Right forelimb (tissue), 1 donor: ENCODE data around the gene SSR4.

ENCODE experiments used
- DNase-seq: peaks from one replicate; pipeline ENCODE4 v3.0.0-alpha.2; 2018

SSR4 gene

GRCh38 chrX:153769865-153770600, 24.4 kb upstream of the SSR4 start:
- no peak for DNase-seq

GRCh38 chrX:153770601-153771414, 23.7 kb upstream of the SSR4 start:
- no peak for DNase-seq

GRCh38 chrX:153771415-153772315, 22.8 kb upstream of the SSR4 start:
- no peak for DNase-seq

GRCh38 chrX:153772316-153773217, 21.9 kb upstream of the SSR4 start:
- no peak for DNase-seq

GRCh38 chrX:153773218-153773611, 21.3 kb upstream of the SSR4 start:
- DNase-seq: no peak

DNA sequence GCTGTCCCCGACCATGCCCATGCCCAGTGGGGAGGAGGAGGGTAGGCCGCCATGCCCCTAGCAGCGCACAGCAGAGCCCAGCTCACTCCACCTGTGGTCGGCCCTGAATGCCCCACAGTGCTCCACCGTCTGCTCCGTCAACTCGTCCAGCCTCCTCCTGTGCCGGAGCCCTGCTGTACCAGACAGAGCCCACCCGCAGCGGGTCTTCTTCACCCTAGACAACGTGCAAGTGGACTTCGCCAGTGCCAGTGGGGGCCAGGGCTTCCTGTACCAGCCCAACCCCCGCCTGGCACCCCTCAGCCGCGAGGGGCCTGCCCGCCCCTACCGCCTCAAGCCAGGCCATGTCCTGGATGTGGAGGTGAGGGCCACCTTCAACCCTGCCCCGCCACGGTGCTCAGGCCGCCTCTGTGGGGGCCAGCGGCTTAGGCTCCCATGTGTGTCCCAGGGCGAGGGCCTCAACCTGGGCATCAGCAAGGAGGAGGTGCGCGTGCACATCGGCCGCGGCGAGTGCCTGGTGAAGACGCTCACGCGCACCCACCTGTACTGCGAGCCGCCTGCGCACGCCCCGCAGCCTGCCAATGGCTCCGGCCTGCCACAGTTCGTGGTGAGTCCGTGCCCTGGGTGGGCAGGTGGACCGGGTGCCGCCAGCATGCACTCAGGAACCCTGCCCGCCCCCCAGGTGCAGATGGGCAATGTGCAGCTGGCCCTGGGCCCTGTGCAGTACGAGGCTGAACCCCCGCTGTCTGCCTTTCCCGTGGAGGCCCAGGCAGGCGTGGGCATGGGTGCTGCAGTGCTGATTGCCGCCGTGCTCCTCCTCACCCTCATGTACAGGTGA, 20.5 kb upstream of the SSR4 start:
- no peak for DNase-seq

DNA sequence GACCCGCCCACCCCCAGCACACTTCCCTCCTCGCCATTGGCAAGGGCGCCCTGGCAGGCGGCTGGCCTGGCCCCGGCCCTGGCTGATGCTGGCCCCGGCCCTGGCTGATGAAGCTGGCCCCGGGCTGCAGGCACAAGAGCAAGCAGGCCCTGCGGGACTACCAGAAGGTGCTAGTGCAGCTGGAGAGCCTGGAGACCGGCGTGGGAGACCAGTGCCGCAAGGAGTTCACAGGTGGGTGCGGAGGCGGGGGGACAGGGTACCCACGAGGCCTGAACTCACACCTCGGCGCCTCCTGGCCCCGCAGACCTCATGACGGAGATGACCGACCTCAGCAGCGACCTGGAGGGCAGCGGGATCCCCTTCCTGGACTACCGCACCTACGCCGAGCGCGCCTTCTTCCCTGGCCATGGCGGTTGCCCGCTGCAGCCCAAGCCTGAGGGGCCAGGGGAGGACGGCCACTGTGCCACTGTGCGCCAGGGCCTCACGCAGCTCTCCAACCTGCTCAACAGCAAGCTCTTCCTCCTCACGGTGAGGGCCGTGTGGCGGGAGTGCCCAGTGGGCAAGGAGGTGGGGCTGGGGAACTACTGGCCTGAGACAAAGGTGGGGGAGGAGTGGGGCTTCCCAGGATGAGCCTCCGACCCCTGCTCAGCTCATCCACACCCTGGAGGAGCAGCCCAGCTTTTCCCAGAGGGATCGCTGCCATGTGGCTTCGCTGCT, 19.7 kb upstream of the SSR4 start:
- no peak for DNase-seq

DNA sequence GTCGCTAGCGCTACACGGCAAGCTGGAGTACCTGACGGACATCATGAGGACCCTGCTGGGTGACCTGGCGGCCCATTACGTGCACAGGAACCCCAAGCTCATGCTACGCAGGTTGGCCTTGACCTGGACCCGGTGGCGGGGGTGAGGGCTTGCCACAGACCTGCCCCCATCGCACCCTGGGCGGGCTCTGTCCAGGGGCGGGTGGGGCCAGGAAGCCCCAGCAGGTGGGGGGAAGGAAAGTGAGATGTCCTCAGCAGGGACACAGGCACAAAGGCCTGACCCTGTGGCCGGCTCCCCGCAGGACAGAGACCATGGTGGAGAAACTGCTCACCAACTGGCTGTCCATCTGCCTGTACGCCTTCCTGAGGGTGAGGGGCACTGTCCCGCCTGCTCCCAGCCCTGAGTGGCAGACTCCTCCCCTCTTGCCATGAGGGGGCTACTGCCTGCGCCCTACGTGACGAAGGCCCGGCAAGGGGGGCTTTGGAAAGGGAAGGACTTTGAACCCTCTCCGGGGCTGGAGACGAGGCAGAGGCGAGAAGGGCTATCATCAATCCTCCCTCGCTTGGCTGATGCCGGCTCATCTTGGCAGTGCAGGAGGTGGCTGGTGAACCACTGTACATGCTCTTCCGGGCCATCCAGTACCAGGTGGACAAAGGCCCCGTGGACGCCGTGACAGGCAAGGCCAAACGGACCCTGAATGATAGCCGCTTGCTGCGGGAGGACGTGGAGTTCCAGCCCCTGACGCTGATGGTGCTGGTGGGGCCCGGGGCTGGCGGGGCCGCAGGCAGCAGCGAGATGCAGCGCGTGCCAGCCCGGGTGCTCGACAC, 19.0 kb upstream of the SSR4 start:
- DNase-seq: peak; percentile 27

DNA sequence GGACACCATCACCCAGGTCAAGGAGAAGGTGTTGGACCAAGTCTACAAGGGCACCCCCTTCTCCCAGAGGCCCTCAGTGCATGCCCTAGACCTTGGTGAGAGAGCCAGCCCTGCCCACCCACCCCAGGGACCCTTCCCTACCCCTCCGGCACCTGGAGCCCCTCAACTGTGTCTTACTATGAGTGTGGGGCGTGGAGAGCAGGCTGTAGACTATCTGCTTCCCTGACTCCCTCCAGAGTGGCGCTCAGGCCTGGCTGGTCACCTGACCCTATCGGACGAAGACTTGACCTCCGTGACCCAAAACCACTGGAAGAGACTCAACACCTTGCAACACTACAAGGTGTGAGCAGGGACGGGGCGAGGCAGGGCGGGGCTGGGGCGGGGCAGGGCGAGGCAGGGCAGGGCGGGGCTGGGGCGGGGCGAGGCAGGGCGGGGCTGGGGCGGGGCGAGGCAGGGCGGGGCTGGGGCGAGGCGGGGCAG, 18.3 kb upstream of the SSR4 start:
- no peak for DNase-seq

DNA sequence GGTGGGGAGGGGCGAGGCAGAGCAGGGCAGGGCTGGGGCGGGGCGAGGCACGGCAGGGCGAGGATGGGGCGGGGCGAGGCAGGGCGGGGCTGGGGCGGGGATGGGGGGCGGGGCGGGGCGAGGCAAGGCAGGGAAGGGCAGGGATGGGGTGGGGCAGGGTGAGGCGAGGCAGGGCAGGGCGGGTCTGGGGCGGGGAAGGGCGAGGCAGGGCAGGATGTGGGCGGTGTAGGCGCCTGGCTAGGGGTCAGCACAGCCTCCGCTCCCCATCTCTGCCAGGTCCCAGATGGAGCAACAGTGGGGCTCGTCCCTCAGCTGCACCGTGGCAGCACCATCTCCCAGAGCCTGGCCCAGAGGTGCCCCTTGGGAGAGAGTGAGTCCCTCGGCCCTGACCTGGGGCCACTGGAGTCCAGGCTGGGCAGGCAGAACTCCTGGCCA, 17.8 kb upstream of the SSR4 start:
- no peak for DNase-seq

GRCh38 chrX:153777261-153778090, 17.0 kb upstream of the SSR4 start:
- DNase-seq: no peak

DNA sequence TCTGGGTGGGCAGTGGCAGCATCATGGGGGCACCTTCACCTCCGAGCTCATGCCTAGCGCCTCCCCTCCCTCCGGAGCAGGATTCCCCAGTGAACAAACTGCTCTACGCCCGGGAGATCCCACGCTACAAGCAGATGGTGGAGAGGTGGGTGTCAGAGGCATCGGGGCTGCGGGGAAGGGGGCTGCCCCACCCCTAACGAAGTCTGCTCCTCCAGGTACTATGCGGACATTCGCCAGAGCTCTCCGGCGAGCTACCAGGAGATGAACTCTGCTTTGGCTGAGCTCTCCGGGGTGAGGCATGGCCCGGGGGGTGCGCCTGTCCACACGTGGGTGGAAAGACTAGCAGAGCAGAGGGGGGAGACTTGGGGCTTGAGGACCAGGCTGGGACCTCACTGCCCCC, 16.3 kb upstream of the SSR4 start:
- DNase-seq: peak; percentile 25

GRCh38 chrX:153778684-153779101, 15.8 kb upstream of the SSR4 start:
- DNase-seq: peak; percentile 22

GRCh38 chrX:153779891-153780677, 14.4 kb upstream of the SSR4 start:
- DNase-seq: no peak

- peak; percentile 54 for DNase-seq
Measured at GRCh38 chrX:153780678-153781427, 13.6 kb upstream of the SSR4 start, which contains the start of gene SRPK3. SRPK3 (plus strand) TSS chrX:153781041; CDS start chrX:153781087, 46 bp downstream.

DNA sequence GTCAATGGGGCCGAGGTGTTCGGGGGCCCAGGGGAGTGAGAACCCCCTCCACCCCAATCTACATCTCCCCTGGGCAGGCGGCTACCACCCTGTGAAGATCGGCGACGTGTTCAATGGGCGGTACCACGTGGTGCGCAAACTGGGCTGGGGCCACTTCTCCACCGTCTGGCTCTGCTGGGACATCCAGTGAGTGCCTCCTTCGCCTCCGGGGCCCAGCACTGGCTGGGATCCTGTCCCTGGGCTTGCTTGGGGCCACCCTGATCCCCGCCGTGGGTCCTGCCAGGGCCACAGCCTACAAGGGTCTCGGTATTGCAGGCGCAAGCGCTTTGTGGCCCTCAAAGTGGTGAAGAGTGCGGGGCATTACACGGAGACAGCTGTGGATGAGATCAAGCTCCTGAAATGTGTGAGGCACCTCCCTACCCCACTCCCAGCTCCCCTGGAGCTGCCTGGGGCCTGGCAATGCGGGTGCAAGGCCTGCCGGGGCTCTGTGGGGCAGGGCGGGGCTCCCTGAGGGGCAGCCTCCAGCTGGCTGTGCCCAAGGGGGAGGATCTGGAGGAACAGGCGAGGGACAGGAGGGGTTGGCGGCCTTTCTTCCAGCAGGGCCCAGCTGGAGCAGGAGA, 12.9 kb upstream of the SSR4 start:
- no peak for DNase-seq
